ENCODE results near the gene CD34.

CD34 gene

DNA sequence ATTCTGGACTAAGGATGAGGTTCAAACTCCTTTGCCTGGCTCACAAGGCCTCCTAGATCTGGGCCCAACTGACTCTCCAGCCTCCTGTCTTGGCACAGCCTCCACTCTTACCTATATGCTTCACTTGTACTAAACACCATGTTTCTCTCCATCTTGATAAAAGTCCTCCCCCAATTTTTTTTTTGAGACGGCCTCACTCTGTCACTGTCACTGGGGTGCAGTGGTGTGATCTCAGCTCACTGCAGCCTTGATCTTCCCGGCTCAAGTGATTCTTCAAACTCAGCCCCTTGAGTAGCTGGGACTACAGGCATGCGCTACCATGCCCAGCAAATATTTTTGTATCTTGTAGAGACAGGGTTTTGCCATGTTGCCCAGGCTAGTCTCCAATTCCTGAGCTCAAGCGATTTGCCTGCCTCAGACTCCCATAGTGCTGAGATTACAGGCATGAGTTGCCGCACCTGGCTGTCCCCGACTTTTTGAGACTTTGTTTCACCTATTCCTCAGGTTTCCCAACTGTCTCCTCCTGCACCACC, 39.7 kb downstream of the CD34 start:
- no peak overlapping the region for H3K27ac ChIP-seq
- TF ChIP-seq, protein P1, sequence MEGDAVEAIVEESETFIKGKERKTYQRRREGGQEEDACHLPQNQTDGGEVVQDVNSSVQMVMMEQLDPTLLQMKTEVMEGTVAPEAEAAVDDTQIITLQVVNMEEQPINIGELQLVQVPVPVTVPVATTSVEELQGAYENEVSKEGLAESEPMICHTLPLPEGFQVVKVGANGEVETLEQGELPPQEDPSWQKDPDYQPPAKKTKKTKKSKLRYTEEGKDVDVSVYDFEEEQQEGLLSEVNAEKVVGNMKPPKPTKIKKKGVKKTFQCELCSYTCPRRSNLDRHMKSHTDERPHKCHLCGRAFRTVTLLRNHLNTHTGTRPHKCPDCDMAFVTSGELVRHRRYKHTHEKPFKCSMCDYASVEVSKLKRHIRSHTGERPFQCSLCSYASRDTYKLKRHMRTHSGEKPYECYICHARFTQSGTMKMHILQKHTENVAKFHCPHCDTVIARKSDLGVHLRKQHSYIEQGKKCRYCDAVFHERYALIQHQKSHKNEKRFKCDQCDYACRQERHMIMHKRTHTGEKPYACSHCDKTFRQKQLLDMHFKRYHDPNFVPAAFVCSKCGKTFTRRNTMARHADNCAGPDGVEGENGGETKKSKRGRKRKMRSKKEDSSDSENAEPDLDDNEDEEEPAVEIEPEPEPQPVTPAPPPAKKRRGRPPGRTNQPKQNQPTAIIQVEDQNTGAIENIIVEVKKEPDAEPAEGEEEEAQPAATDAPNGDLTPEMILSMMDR (conservative IDR thresholded peaks at IDR 0.05): no peak

DNA sequence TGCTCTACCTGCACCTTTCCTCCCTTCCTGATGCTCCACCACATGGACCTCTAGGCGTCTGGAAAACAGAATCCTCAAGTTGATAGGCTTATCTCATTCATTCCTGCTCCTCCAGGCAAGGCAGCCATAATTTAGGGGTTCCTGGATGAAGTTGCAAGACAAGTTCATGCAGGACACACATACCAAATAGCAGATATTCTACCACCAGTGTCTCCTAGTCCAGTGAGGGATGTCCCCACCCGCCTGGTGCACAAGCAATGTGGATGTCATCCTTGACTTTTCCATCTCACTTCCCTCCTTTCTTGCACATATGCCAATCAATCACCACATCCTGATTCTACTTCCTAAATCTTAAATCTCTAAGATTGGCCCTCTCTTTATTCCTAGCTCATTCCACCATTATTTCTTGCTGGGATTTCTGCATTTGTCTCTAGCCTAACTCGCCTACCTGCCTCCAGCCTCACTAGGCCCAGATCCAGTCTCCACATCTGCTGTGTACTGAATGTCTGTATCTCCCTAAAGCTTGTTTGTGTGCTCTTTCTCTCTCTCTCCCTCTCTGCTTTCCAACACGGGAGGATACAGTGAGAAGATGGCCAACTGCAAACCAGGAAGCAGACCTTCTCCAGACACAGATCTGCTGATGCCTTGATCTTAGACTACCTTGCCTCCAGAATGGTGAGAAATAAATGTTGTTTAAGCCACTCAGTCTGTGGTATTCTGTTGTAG, 40.5 kb downstream of the CD34 start:
- H3K27ac ChIP-seq: no peak overlapping the region
- TF ChIP-seq, protein P1 (conservative IDR thresholded peaks at IDR 0.05): no peak

DNA sequence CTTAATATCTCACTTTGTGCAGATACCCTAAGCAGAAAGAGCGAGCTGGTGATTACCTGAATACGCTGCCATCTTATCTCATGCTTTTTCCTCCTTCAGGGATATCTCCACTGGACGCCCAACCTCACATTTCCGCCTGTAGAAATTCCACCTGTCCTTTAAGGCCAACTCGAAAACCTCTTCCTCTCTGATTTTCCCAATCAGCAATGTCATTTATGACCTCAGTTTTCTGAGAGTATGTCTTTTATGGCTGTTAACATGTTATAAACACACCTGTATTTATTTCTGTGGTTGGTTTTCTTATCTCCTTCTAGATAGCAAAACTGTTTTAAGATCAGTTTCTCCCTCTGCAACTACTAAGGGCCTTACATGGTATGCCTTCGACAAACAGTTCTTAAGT, 41.1 kb downstream of the CD34 start:
- TF ChIP-seq, protein P1 (conservative IDR thresholded peaks at IDR 0.05): no peak
- no peak overlapping the region; the same call in 1 of the 2 replicates for H3K27ac ChIP-seq

DNA sequence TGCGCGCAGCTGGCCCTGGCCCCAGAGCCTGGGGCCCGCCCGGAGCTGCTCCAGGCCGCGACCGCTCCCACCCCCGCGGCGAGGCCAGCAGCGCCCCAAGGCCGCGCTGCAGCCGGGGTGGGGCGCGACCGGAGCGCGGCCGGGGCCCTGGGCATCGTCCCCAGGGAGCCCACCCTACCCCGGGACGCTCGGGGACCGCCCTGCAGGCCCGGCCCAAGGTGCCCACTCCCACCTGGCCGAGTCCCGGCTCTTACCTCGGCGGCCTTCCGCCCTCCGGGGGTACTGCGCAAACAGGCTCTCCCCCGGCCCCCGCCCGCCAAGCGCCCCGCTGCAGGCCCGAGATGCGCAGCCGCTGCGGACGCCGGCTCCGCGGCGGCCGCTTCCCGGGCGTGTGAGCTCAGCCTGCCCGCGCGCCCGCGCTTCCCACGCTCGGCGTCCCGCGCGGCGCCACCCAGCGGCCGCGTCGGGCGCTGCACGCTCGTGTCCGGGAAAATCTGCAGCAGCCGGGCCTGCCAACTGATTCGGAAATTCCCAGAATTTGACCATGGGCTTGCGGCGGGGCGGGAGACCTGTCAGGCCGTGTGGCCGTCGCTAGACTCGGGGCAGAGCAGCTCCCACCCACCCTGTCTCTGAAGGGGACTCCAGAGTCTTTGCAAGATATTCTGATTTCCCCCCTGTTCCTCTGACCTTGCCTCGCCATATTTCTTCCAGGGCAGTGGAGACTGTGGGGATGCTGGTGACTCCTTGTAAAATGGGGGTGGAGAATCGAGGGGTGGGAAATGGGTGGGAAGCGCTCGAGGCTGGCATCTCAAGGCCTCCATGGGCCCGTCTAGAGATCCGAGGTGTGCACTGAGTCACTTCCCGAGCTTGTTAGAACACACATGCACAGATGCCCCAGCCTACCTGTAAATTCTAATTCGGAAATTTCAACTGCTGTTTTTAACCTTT, 41.9 kb downstream of the CD34 start:
- TF ChIP-seq, protein P1 (conservative IDR thresholded peaks at IDR 0.05): peak; percentile 95
- H3K27ac ChIP-seq: peak overlapping the region; percentile 94

DNA sequence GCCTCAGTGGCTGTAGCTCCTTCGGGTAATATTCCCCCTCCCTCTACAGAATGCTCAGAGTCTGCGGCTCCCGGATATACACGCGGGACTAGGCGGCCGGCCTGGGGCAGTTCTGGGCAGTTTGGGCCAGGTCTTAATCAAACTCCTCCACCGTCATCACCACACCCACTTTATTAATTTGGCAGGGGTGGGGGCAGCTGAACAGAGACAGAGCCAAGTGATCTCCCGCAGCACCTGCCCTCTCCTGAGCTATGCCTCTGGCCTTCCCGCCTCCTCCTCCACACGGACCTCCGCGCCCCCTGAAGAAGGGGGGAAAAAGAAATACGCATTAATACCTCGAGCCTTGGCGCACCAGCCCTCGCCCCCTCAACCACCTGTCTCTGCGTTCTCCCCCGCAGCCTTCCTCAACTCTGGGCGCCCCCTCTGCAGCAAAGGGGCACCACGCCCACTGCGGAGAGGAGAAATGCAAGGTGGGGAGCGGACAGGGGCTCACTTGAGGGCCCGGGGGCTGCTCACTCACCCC, 42.6 kb downstream of the CD34 start:
- peak overlapping the region; percentile 94 for H3K27ac ChIP-seq
- TF ChIP-seq, protein P1 (conservative IDR thresholded peaks at IDR 0.05): no peak

DNA sequence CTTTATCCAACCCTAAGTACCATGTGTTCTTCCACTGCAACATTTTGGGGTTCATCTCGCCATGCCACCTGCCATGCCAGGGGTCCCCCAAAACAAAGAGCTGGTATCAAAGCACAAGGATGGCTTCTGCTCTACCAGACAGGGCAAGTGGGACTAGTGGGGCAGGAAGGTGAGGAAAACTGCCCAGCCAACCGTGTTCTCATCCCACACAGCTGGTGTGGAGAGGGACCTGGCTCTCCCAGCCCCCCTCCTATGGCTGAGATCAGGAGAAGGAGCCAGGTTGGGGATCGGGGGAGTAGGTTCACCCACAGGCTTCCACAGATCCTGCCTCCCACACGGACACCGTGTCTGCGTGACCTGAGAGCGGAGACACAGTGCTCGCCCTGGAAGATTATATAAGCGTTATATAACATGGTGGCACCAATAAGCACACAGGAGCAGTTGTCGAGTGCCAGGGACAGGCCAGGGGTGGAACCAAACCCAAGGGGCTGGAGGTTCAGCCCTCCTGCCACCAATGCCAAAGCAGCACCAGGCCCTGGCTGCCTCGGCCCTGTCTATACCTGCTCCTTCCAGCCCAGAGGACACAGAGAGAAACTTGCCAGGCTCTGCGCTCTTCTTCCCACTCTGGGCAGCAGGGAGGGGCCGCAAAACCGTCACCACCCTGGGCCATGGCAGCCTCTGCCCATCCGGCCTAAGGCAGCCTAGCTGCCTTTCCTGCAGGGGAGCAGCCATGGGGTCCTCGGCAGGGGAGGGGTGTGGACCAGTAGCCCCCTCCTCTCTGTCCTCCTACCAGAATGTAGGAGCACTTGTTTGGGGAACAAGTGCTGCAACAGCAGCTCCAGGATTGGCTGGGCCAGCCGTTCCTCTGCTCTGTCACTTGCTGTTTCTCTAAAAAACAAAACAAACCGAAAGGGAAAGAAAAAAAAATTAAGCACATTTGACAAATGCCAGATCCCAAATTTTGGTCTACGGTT, 43.5 kb downstream of the CD34 start:
- TF ChIP-seq, protein P1 (conservative IDR thresholded peaks at IDR 0.05): no peak
- peak overlapping the region; percentile 94 for H3K27ac ChIP-seq

All from VCaP (cell line).